ENCODE measurements around the gene GRK1. TPM values are rescaled to one million over a fixed set of nuclear protein-coding genes. Genes with fewer than 3 reads are reported as not detected.

Gene GRK1
- total and polyA plus RNA-seq, 2 experiments from 2014 or later = not detected

GRCh38 chr13:113724016-113724758, 57.2 kb downstream of the GRK1 start:
- ATAC-seq (peak; percentile 22), DNase-seq (ENCODE audit: low spot score) (no peak)
- Mint-ChIP-seq H3K9me3 (peaks cover 5% of the 10 kb centered on the region; the same call in 2 of the 3 replicates), H3K27ac (no peak overlapping the region), H3K27me3 (ENCODE audit: insufficient read depth, low read depth, poor library complexity) (peaks cover 10% of the 10 kb centered on the region), H3K4me1 (peaks cover 10% of the 10 kb centered on the region; the same call in 2 of the 3 replicates), H3K4me3 (peak overlapping the region; percentile 68), H3K36me3 (ENCODE audit: low read depth) (no peaks in the 10 kb centered on the region)
- no peaks in the 10 kb centered on the region for H3K79me2 ChIP-seq (replicated peaks; ENCODE audit: insufficient read depth)
- H3K4me1 ChIP-seq (ENCODE audit: insufficient read depth) = 0 out of 2 replicates have a peak, but pooled peaks cover 4% of the 10 kb centered on the region
- no peaks in the 10 kb centered on the region for H3K36me3 ChIP-seq (ENCODE audit: insufficient read depth)
- H3K9me2 ChIP-seq (ENCODE audit: insufficient read depth) = peaks cover 7% of the 10 kb centered on the region; the same call in 1 of the 2 replicates
- no peaks in the 10 kb centered on the region for H4K20me1 ChIP-seq (replicated peaks; ENCODE audit: insufficient read depth)
- H3K27me3 ChIP-seq (ENCODE audit: insufficient read depth) = no peaks in the 10 kb centered on the region
- 0 out of 2 replicates have a peak, but pooled peaks cover 4% of the 10 kb centered on the region for H3F3A ChIP-seq (replicated peaks; ENCODE audit: low read depth)
- peak overlapping the region; percentile 76 for H3K4me3 ChIP-seq
- H2AFZ ChIP-seq = peak overlapping the region; percentile 88; the same call in 1 of the 2 replicates
- no peak for TF ChIP-seq STAT1 (IDR thresholded peaks at IDR 0.05; ENCODE audit: unreplicated experiment)
- no peak for TF ChIP-seq ZNF462 (CRISPR knock-in tag; IDR thresholded peaks at IDR 0.05)
- TF ChIP-seq CREB1 (CRISPR knock-in tag; IDR thresholded peaks at IDR 0.05; ENCODE audit: low read depth) = no peak
- TF ChIP-seq ETS1 (IDR thresholded peaks at IDR 0.05) = no peak
- no peak for TF ChIP-seq ZNF331 (CRISPR knock-in tag; IDR thresholded peaks at IDR 0.05; ENCODE audit: low read depth)
- no peak for TF ChIP-seq CTCF (conservative IDR thresholded peaks at IDR 0.05; ENCODE audit: low read depth in 2 of 2)
- no peak for TF ChIP-seq REST (IDR thresholded peaks at IDR 0.05; ENCODE audit: unreplicated experiment)
- no peak for TF ChIP-seq NANOG (IDR thresholded peaks at IDR 0.05; ENCODE audit: borderline replicate concordance)
- no peak for TF ChIP-seq JUNB (IDR thresholded peaks at IDR 0.05; ENCODE audit: unreplicated experiment)
- no peak for TF ChIP-seq EZH2phosphoT487 (IDR thresholded peaks at IDR 0.05; ENCODE audit: unreplicated experiment)
- no peak for TF ChIP-seq ZNF114 (CRISPR knock-in tag; IDR thresholded peaks at IDR 0.05)
- no peak for TF ChIP-seq POLR2AphosphoS5 (IDR thresholded peaks at IDR 0.05; ENCODE audit: low read depth)
- TF ChIP-seq EZH2 (IDR thresholded peaks at IDR 0.05; ENCODE audit: low read depth, unreplicated experiment) = no peak
- no peak overlapping the region for H3K27ac ChIP-seq (ENCODE audit: low read depth)
- H3K4me2 ChIP-seq = peak overlapping the region; percentile 81

Measured in GM23338 (cell line).